H1 (cell line): ENCODE results near the gene FANCM. TPM values are rescaled to one million over a fixed set of nuclear protein-coding genes. Genes with fewer than 3 reads are reported as not detected.

Experiments used
- CTCF ChIA-PET: fragments of 300-600 bp; sonication (Branson Sonifier 250); formaldehyde crosslinking; loops from one replicate; lab custom pipeline; 2021; ENCODE audit not compliant: partially characterized antibody; lab: Charles Lee
- POLR2A ChIA-PET: fragments of 300-600 bp; sonication (Branson Sonifier 250); formaldehyde crosslinking; loops from one replicate; lab custom pipeline; 2021; ENCODE audit warnings: inconsistent platforms; ENCODE audit not compliant: partially characterized antibody; lab: Charles Lee
- DNase-seq, 2 experiments: peaks; one replicate each; pipeline versions ENCODE4 v3.0.0 to v3.0.0-alpha.2; 2010 to 2022; ENCODE audit warnings: low spot score in 2 of 2, low read depth in 1 of 2, mixed read lengths in 1 of 2
- FAIRE-seq: peaks from 2 replicates; lab custom pipeline; 2011; peaks lifted over from hg19 to GRCh38; lab: Jason Lieb, UNC
- H2AFZ ChIP-seq: 2 replicates; pipeline ENCODE4 v1.8.1; 2012; ENCODE audit warnings: low read length, inconsistent platforms
- H2AK5ac ChIP-seq: 2 replicates; pipeline ENCODE4 v1.6.1; 2013; ENCODE audit warnings: low read depth, low read length
- H2BK120ac ChIP-seq: replicated peaks from 2 replicates; pipeline ENCODE3; 2013; ENCODE audit warnings: low read depth, low read length, inconsistent platforms
- H2BK12ac ChIP-seq: 2 replicates; pipeline ENCODE4 v1.6.1; 2013; ENCODE audit warnings: low read depth, low read length
- H2BK15ac ChIP-seq: 2 replicates; pipeline ENCODE4 v1.6.1; 2013; ENCODE audit warnings: low read length
- H2BK20ac ChIP-seq: 2 replicates; pipeline ENCODE4 v1.6.1; 2013; ENCODE audit warnings: low read length
- H2BK5ac ChIP-seq: 2 replicates; pipeline ENCODE4 v1.6.1; 2013; ENCODE audit warnings: low read depth, low read length
- H3K14ac ChIP-seq: 2 replicates; pipeline ENCODE4 v1.6.1; 2013; ENCODE audit warnings: inconsistent platforms; ENCODE audit not compliant: insufficient read length
- H3K18ac ChIP-seq: 2 replicates; pipeline ENCODE4 v1.6.1; 2013; ENCODE audit warnings: low read length; ENCODE audit errors: extremely low read depth
- H3K23ac ChIP-seq: 2 replicates; pipeline ENCODE4 v1.6.1; 2013; ENCODE audit warnings: inconsistent platforms; ENCODE audit not compliant: insufficient read length
- H3K23me2 ChIP-seq: 2 replicates; pipeline ENCODE4 v1.6.1; 2013; ENCODE audit warnings: low read depth, low read length
- H3K27ac ChIP-seq: 2 replicates; pipeline ENCODE4 v1.6.1; 2011; ENCODE audit warnings: low read depth, low read length, inconsistent platforms
- H3K27me3 ChIP-seq, 4 experiments: replicated peaks in 1 of 4; 1 replicate in 1 of 4; 2 replicates in 3 of 4; pipeline versions ENCODE4 v1.6.1 to v1.8.1; 2011 to 2013; ENCODE audit warnings: low read length in 3 of 4, mild to moderate bottlenecking in 3 of 4, inconsistent platforms in 2 of 4, mixed read lengths in 2 of 4, moderate library complexity in 1 of 4; ENCODE audit not compliant: control insufficient read depth in 3 of 4, insufficient read depth in 3 of 4; ENCODE audit errors: extremely low read depth in 1 of 4
- H3K36me3 ChIP-seq, 4 experiments: 2 replicates each; pipeline versions ENCODE4 v1.6.1 to v1.8.1; 2011 to 2013; ENCODE audit warnings: mild to moderate bottlenecking in 4 of 4, low read length in 3 of 4, moderate library complexity in 2 of 4, control low read depth in 1 of 4, inconsistent platforms in 1 of 4; ENCODE audit not compliant: insufficient read depth in 4 of 4, control insufficient read depth in 2 of 4
- H3K4ac ChIP-seq: replicated peaks from 2 replicates; pipeline ENCODE3; 2013; ENCODE audit warnings: low read length, low read depth, mixed read lengths, inconsistent platforms; ENCODE audit not compliant: insufficient read length
- H3K4me1 ChIP-seq, 4 experiments: replicated peaks in 1 of 4; 1 replicate in 1 of 4; 2 replicates in 3 of 4; pipeline versions ENCODE4 v1.6.1 to v1.8.1; 2011 to 2013; ENCODE audit warnings: low read length in 3 of 4, inconsistent platforms in 2 of 4, mixed read lengths in 1 of 4; ENCODE audit not compliant: insufficient read depth in 4 of 4, control insufficient read depth in 3 of 4
- H3K4me2 ChIP-seq, 2 experiments: 2 replicates each; pipeline versions ENCODE4 v1.6.1 to v1.8.1; 2011 to 2013; ENCODE audit warnings: low read depth in 2 of 2, low read length in 2 of 2, control low read depth in 1 of 2, inconsistent platforms in 1 of 2, mild to moderate bottlenecking in 1 of 2; ENCODE audit not compliant: insufficient read depth in 1 of 2
- H3K4me3 ChIP-seq, 4 experiments: fragments of 200-600, 300-600 bp in 1 of 4; sonication (generic), shearing (Covaris generic), sonication (Bioruptor Twin) in 1 of 4; 2 replicates each; pipeline versions ENCODE4 v1.5.1 to v1.8.1; 2011 to 2016; ENCODE audit warnings: low read length in 4 of 4, low read depth in 3 of 4, control low read depth in 2 of 4, inconsistent platforms in 2 of 4, mild to moderate bottlenecking in 2 of 4, mixed read lengths in 1 of 4, moderate library complexity in 1 of 4; ENCODE audit not compliant: insufficient read depth in 2 of 4; ENCODE audit errors: extremely low read depth in 1 of 4
- H3K56ac ChIP-seq: replicated peaks from 2 replicates; pipeline ENCODE3; 2013; ENCODE audit warnings: low read depth, mild to moderate bottlenecking, mixed read lengths, low read length, inconsistent platforms; ENCODE audit not compliant: insufficient read length
- H3K79me1 ChIP-seq: 2 replicates; pipeline ENCODE4 v1.6.1; 2013; ENCODE audit warnings: low read depth, low read length, control low read depth
- H3K79me2 ChIP-seq, 2 experiments: 2 replicates each; pipeline versions ENCODE4 v1.6.1 to v1.8.1; 2012 to 2013; ENCODE audit warnings: low read length in 2 of 2, mild to moderate bottlenecking in 2 of 2, inconsistent platforms in 1 of 2; ENCODE audit not compliant: insufficient read depth in 2 of 2, control insufficient read depth in 1 of 2
- H3K9ac ChIP-seq, 4 experiments: replicated peaks in 1 of 4; 1 replicate in 1 of 4; 2 replicates in 3 of 4; pipeline versions ENCODE4 v1.6.1 to v1.8.1; 2011 to 2013; ENCODE audit warnings: low read depth in 3 of 4, low read length in 3 of 4, control low read depth in 2 of 4, mild to moderate bottlenecking in 2 of 4, moderate library complexity in 2 of 4, inconsistent platforms in 1 of 4; ENCODE audit errors: extremely low read depth in 1 of 4
- H3K9me3 ChIP-seq, 2 experiments: 2 replicates each; pipeline versions ENCODE4 v1.6.1 to v1.8.1; 2012 to 2013; ENCODE audit warnings: mild to moderate bottlenecking in 2 of 2, moderate library complexity in 2 of 2, control low read depth in 1 of 2, inconsistent platforms in 1 of 2, low read depth in 1 of 2, low read length in 1 of 2, mixed read lengths in 1 of 2; ENCODE audit not compliant: insufficient read depth in 2 of 2
- H4K20me1 ChIP-seq, 2 experiments: replicated peaks in 1 of 2; 2 replicates each; pipeline versions ENCODE3 to v1.8.1; 2011 to 2013; ENCODE audit warnings: inconsistent platforms in 2 of 2, low read length in 2 of 2, mild to moderate bottlenecking in 1 of 2; ENCODE audit not compliant: insufficient read depth in 2 of 2, control insufficient read depth in 1 of 2
- H4K5ac ChIP-seq: 2 replicates; pipeline ENCODE4 v1.6.1; 2013; ENCODE audit warnings: low read length, low read depth, mixed read lengths, inconsistent platforms; ENCODE audit not compliant: insufficient read length
- H4K8ac ChIP-seq: 2 replicates; pipeline ENCODE4 v1.8.0; 2013; ENCODE audit warnings: mild to moderate bottlenecking, moderate library complexity, low read length, inconsistent platforms; ENCODE audit not compliant: insufficient read depth; ENCODE audit errors: extremely low read depth
- H4K91ac ChIP-seq: replicated peaks from 2 replicates; pipeline ENCODE3; 2013; ENCODE audit warnings: low read length, mixed read lengths, inconsistent platforms; ENCODE audit not compliant: insufficient read length
- CBX5 ChIP-seq: fragments of 300-800, 300-1000 bp; sonication (generic); IDR thresholded peaks from 2 replicates; pipeline ENCODE4 v1.7.1; 2016; ENCODE audit warnings: antibody characterized with exemption, low read length, low read depth
- WGBS, 2 experiments: shearing (Covaris generic) in 1 of 2; methylation state at CpG; one replicate each; pipeline versions ENCODE4 v1.1.6 to v1.1.7; 2013 to 2015; ENCODE audit warnings: low lambda C conversion rate in 2 of 2, mixed read lengths in 2 of 2, inconsistent platforms in 1 of 2, low coverage in 1 of 2, missing lambda C conversion rate in 1 of 2; ENCODE audit not compliant: insufficient replicate concordance in 2 of 2, insufficient coverage in 1 of 2, insufficient read length in 1 of 2; ENCODE audit errors: extremely low coverage in 1 of 2, missing lambda C conversion rate in 1 of 2; 5-methylcytosine and 5-hydroxymethylcytosine counted together
- polyA plus RNA-seq, 7 experiments: library from polyadenylated mRNA; depleted of rRNA in 3 of 7; stranded (reverse) in 5 of 7; unstranded in 2 of 7; fragments of >200 nt in 5 of 7; fragments of 200-250 nt in 2 of 7; gene quantifications; 1 replicate in 5 of 7; 2 replicates in 1 of 7; 4 replicates in 1 of 7; pipeline versions ENCODE4 v1.2.1 to v1.2.3, GENCODE V29; 2011 to 2013; ENCODE audit warnings: missing spikeins in 2 of 7, mixed read lengths in 2 of 7
- total RNA-seq: library from RNA; stranded (reverse); fragmentation: NEBNext Ultra II Directional; extraction: Animal tissue kit (Norgen Biotek cat#: 25700); gene quantifications from 2 replicates; pipeline ENCODE4 v1.2.1, GENCODE V29; 2021
- TF ChIP-seq, protein P1 (sequence below): IDR thresholded peaks from 2 replicates; pipeline ENCODE4 v1.6.1; 2011; ENCODE audit warnings: low read length, improper control_type of control experiment

Gene FANCM
- total and polyA plus RNA-seq, 2 of the 8 experiments (the other 6 are each of a cell fraction or from before 2014, with no cell fraction given) = 3.2 to 10.5 TPM

DNA sequence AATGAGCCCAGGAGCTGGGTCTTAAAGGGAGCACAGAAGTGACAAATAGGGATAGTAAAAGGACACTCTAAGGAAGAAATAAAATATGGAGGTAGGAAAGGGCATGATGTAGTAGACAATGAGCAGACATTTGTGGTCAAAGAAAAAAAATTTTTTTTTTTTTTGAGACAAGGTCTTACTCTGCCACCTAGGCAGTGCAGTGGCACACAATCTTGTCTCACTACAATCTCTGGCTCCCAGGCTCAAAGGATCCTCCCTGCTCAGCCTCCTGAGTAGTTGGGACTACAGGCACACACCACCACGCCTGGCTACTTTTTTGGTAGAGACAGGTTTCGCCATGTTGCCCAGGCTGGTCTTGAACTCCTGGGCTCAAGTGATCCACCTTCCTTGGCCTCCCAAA, 10.0 kb upstream of the FANCM start:
- Histone ChIP-seq H2BK120ac (no peak overlapping the region), H3K4me1 (no peaks in the 10 kb centered on the region), H3K23me2 (no peaks in the 10 kb centered on the region), H4K91ac (no peak overlapping the region), H2AK5ac (no peak overlapping the region), H3K36me3 (peaks cover 11 to 81% (median 40%) of the 10 kb centered on the region in 4 experiments), H4K5ac (no peak overlapping the region), H3K4ac (no peak overlapping the region), H2BK15ac (no peak overlapping the region), H3K27ac (no peak overlapping the region), H2BK5ac (no peak overlapping the region), H3K23ac (no peak overlapping the region), H4K20me1 (peaks cover 0 to 2% of the 10 kb centered on the region in 2 experiments), H3K56ac (no peak overlapping the region), H3K79me1 (no peaks in the 10 kb centered on the region), H3K9ac (no peak overlapping the region), H3K18ac (no peak overlapping the region), H3K27me3 (no peaks in the 10 kb centered on the region), H3K9me3 (no peaks in the 10 kb centered on the region), H2AFZ (no peak overlapping the region), H3K4me3 (no peak overlapping the region), H3K14ac (no peak overlapping the region), H4K8ac (no peak overlapping the region), H2BK12ac (no peak overlapping the region), H3K79me2 (peaks cover 0 to 19% of the 10 kb centered on the region in 2 experiments; a peak in 2 of 4 replicates), H2BK20ac (no peak overlapping the region), H3K4me2 (no peak overlapping the region)
- CTCF ChIA-PET = interaction anchor here (2.2 kb wide), 1 partner anchor 212 kb away, joined by 6 read pairs; no protein-coding TSS in a partner anchor
- TF ChIP-seq, protein P1, sequence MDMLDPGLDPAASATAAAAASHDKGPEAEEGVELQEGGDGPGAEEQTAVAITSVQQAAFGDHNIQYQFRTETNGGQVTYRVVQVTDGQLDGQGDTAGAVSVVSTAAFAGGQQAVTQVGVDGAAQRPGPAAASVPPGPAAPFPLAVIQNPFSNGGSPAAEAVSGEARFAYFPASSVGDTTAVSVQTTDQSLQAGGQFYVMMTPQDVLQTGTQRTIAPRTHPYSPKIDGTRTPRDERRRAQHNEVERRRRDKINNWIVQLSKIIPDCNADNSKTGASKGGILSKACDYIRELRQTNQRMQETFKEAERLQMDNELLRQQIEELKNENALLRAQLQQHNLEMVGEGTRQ = no peak
- TF ChIP-seq CBX5 = no peak
- FAIRE-seq (no peak), DNase-seq (no peak)
- POLR2A ChIA-PET = no interaction called here
- whole genome bisulfite sequencing, 2 experiments = 100% methylated on average over 2 of the region's 2 CpGs; no CpG with 5 or more reads in 1 of the 2 experiments
